Psoas muscle (tissue), 8 donors: ENCODE measurements around the gene TFDP3. TPM values are rescaled to one million over a fixed set of nuclear protein-coding genes. Genes with fewer than 3 reads are reported as not detected.

Experiments
- ATAC-seq, 4 donors: fragments of 200-7000 bp; cut with Tn5 transposase; one replicate each; pipeline ENCODE4 v1.9.1; 2020; ENCODE audit warnings: moderate library complexity in 3 of 4, mild to moderate bottlenecking in 2 of 4
- DNase-seq, 2 donors: peaks; one replicate each; pipeline ENCODE4 v3.0.0-alpha.2; 2020
- H3K27ac ChIP-seq: fragments of 200-600 bp; one replicate; pipeline ENCODE4 v1.8.0; 2022
- H3K27me3 ChIP-seq, 3 donors: fragments of 200-600 bp in 1 of 3; one replicate each; pipeline versions ENCODE4 v1.6.1 to v1.8.0; 2013 to 2022; ENCODE audit warnings: low read length in 2 of 3, mild to moderate bottlenecking in 2 of 3, moderate library complexity in 1 of 3; ENCODE audit not compliant: insufficient read depth in 3 of 3
- H3K36me3 ChIP-seq, 2 donors: fragments of 200-600 bp in 1 of 2; one replicate each; pipeline versions ENCODE4 v1.6.1 to v1.8.0; 2013 to 2022; ENCODE audit warnings: low read depth in 1 of 2, mild to moderate bottlenecking in 1 of 2, moderate library complexity in 1 of 2; ENCODE audit not compliant: insufficient read depth in 1 of 2
- H3K4me1 ChIP-seq: fragments of 200-600 bp; one replicate; pipeline ENCODE4 v1.8.0; 2022
- H3K4me3 ChIP-seq: fragments of 200-600 bp; one replicate; pipeline ENCODE4 v1.8.0; 2022; ENCODE audit warnings: mild to moderate bottlenecking
- H3K9me3 ChIP-seq: fragments of 200-600 bp; one replicate; pipeline ENCODE4 v1.8.0; 2022
- CTCF ChIP-seq: fragments of 200-600 bp; IDR thresholded peaks from one replicate; pipeline ENCODE4 v1.8.0; 2022; ENCODE audit warnings: antibody characterized with exemption
- WGBS, 3 donors: extraction: QIAGEN DNeasy Blood & Tissue Kit; methylation state at CpG; one replicate each; pipeline versions ENCODE4 v1.1.6 to v1.1.7; 2013; 5-methylcytosine and 5-hydroxymethylcytosine counted together
- intact Hi-C, 2 donors: fragments of 100-400 bp; cut with DNase I; formaldehyde crosslinking; loops; one replicate each; pipeline versions ENCODE4 v1.11.0 to v1.14.2; 2022
- long read RNA-seq, 2 donors: library from polyadenylated mRNA; unstranded; transcript quantifications; one replicate each; pipeline ENCODE4 v2.0.0, GENCODE V29; 2021
- polyA plus RNA-seq, 3 donors: library from polyadenylated mRNA; stranded (reverse); fragments of 200-250 nt; gene quantifications; one replicate each; pipeline ENCODE4 v1.2.3, GENCODE V29; 2013
- total RNA-seq, 4 donors: library from RNA; stranded (reverse); fragmentation: NEBNext Ultra II Directional in 2 of 4; extraction: Animal tissue kit (Norgen Biotek cat#: 25700) in 2 of 4; gene quantifications; one replicate each; pipeline versions ENCODE4 v1.2.1 to v1.2.4, GENCODE V29; 2021 to 2023
- donor health status: healthy with polysubstance abuse.
- donor health status: DM: no; HTN: no; CAD: no; lungs with moderate emphysema.
- donor health status: Bipolar disorder and iron deficiency.
- donor health status: healthy.
- donor health status: DM: yes; HTN: yes; CAD: no.
- donor health status: DM: no; HTN: no; CAD: no.
- donor health status: DM: no; HTN: no; CAD: no.
- donor health status: DM: yes; HTN: yes; CAD: no.

Gene TFDP3
- not detected for total RNA-seq
- polyA plus RNA-seq, result not detected
- long read RNA-seq, donor 1, result 0 reads
- long read RNA-seq, donor 2, result 0 reads

- H3K9me3 ChIP-seq, result no peaks in the 10 kb centered on the region
- TF ChIP-seq CTCF, result no peak
- no peaks in the 10 kb centered on the region for H3K4me1 ChIP-seq
- 95 to 97% (median 97%) methylated on average over 40 of the region's 40 CpGs for WGBS, 3 donors
- H3K27me3 ChIP-seq, result peaks cover 0 to 9% (median 0%) of the 10 kb centered on the region in 3 donors
- no peaks in the 10 kb centered on the region for H3K36me3 ChIP-seq
- DNase-seq, result no peak
- H3K27ac ChIP-seq, result no peak within 1 kb of the TSS
- intact Hi-C loops, result no loop called here
- H3K4me3 ChIP-seq, result no peak within 1 kb of the TSS
- ATAC-seq, result no peak
Measured at GRCh38 chrX:133218329-133218728, at the start of gene TFDP3. TSS of gene TFDP3 (minus strand) at chrX:133218354. CDS start at chrX:133218259, 95 bp downstream.

DNA sequence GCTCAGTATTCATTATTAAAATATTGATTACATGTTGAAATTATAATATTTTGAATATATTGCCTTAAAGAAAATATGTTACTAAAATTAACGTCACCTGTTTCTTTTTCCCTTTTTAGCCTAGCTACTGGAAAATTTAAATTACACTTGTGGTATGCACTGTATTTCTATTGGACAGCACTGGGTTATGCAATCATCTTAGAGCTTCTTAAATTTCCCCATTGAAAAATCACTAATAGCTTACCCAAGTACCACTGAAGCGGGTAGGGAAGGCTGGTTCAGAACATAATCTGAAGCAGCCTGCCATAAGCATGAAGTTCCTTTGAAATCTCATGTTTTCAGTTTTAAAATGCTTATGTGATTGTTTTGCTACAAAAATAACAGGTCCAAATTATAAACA is 49.5 kb upstream of the TFDP3 start:
- DNase-seq, result no peak
- H3K27ac ChIP-seq, result no peak overlapping the region
- intact Hi-C loops, result no loop called here
- 83 to 95% (median 88%) methylated on average over 2 of the region's 2 CpGs for WGBS, 3 donors
- H3K9me3 ChIP-seq, result no peaks in the 10 kb centered on the region
- no peak for ATAC-seq
- no peaks in the 10 kb centered on the region for H3K27me3 ChIP-seq
- no peaks in the 10 kb centered on the region for H3K36me3 ChIP-seq
- TF ChIP-seq CTCF, result no peak
- no peak overlapping the region for H3K4me3 ChIP-seq
- H3K4me1 ChIP-seq, result no peaks in the 10 kb centered on the region

DNA sequence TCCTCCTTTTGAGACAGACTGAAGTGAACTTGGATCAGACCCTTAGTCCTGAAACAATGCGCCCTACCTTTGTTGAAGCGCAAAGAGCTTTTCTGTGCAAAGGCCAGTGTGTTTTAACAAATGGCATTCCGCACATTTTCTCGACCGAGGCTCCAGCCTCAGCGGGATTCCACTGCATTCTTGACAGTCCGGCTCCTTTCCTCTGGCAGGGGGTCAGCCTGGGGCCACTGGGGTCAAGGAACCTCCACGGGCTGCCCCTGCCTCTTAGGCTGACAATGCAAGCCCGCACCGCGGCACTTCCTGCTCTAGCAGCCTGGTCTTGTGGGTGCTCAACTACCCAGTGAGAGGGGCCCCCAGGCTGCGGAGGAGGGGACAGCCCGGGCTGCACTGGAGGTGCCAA is 47.2 kb upstream of the TFDP3 start:
- 27 to 41% (median 39%) methylated on average over 9 to 13 of the region's 13 CpGs for WGBS, 3 donors
- no peak overlapping the region for H3K4me3 ChIP-seq
- no peaks in the 10 kb centered on the region for H3K4me1 ChIP-seq
- intact Hi-C loops, result no loop called here
- no peaks in the 10 kb centered on the region for H3K9me3 ChIP-seq
- H3K36me3 ChIP-seq, result no peaks in the 10 kb centered on the region
- no peaks in the 10 kb centered on the region for H3K27me3 ChIP-seq
- ATAC-seq (no peak), DNase-seq (no peak)
- H3K27ac ChIP-seq, result no peak overlapping the region
- no peak for TF ChIP-seq CTCF

DNA sequence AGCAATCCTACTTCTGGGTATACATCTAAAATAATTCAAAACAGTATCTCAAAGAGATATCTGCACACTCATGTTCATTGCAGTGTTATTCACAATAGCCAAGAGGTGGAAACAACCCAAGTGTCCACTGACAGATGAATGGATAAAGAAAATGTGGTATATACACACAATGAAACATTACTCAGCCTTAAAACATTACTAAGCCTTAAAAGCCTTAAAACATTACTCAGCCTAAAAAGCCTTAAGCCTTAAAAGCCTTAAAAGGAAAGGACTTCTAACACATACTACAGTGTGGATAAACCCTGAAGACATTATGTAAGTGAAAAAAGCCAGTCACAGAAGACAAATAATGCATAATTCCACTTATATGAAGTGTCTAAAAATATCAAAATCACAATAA is 40.3 kb upstream of the TFDP3 start:
- no peaks in the 10 kb centered on the region for H3K9me3 ChIP-seq
- no peak overlapping the region for H3K27ac ChIP-seq
- no peak overlapping the region for H3K4me3 ChIP-seq
- no peak for ATAC-seq
- H3K36me3 ChIP-seq, result no peaks in the 10 kb centered on the region
- H3K4me1 ChIP-seq, result no peaks in the 10 kb centered on the region
- no peak for TF ChIP-seq CTCF
- H3K27me3 ChIP-seq, result no peaks in the 10 kb centered on the region
- DNase-seq, result no peak
- intact Hi-C loops, result no loop called here

DNA sequence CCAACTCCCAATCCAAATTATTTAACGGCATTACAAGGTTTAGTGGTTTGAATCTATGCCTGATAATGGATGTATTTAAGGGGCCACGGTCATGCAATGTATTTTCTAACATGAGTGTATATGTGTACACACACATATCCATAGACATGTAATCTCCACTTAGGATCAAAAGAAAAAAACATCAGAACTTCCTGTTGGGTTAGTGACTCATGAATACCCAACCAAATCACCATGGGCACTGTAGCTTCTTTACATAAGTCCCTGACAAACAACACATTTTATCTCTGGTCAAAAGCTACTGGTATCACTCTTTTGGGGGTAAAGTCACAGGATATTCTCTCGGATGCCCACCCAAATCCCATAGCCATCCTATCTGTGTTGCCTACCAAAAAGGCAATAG is 36.5 kb upstream of the TFDP3 start:
- Histone ChIP-seq H3K36me3 (no peaks in the 10 kb centered on the region), H3K4me1 (no peaks in the 10 kb centered on the region), H3K27me3 (peaks cover 0 to 2% (median 0%) of the 10 kb centered on the region in 3 donors), H3K27ac (no peak overlapping the region), H3K4me3 (no peak overlapping the region), H3K9me3 (no peaks in the 10 kb centered on the region)
- no peak for TF ChIP-seq CTCF
- WGBS, 3 donors, result 53 to 84% (median 76%) methylated on average over 3 of the region's 3 CpGs
- ATAC-seq (no peak), DNase-seq (no peak)
- intact Hi-C loops, result no loop called here
